ENCODE measurements around the gene SEMA5B.

GRCh38 chr3:123076496-123077418, 49.2 kb upstream of the SEMA5B start:
- TF ChIP-seq YY1 (IDR thresholded peaks at IDR 0.05; ENCODE audit: low read depth) (no peak), USF1 (IDR thresholded peaks at IDR 0.05) (no peak), FOXM1 (IDR thresholded peaks at IDR 0.05; ENCODE audit: borderline replicate concordance, low read depth) (no peak), RAD21 (IDR thresholded peaks at IDR 0.05; ENCODE audit: low read depth) (no peak), EP300 (IDR thresholded peaks at IDR 0.05; ENCODE audit: borderline replicate concordance) (no peak)

All from Ishikawa (cell line).